ENCODE measurements around the gene LUZP2.
"Not testable (repeated sequence)": the region's sequence is repeated elsewhere in the genome, so short reads cannot be mapped to it uniquely, and the experiment has no call there.

LUZP2 gene

GRCh38 chr11:24932110-24933000, 435.5 kb downstream of the LUZP2 start:
- no peak for DNase-seq

- DNase-seq: no peak
These were observed 438.0 kb downstream of the LUZP2 start for GRCh38 chr11:24934733-24935439.

GRCh38 chr11:24944891-24945290, 448.0 kb downstream of the LUZP2 start:
- no peak for DNase-seq

GRCh38 chr11:24949406-24949805, 452.6 kb downstream of the LUZP2 start:
- no peak for DNase-seq

- no peak for DNase-seq
These were observed 467.0 kb downstream of the LUZP2 start for GRCh38 chr11:24963852-24964251.

- no peak for DNase-seq
These were observed 468.9 kb downstream of the LUZP2 start for GRCh38 chr11:24965748-24966147.

- not testable (repeated sequence) for DNase-seq
These were observed 497.1 kb downstream of the LUZP2 start for GRCh38 chr11:24993903-24994302.

- DNase-seq: not testable (repeated sequence)
These were observed 503.1 kb downstream of the LUZP2 start for GRCh38 chr11:24999929-25000328.

GRCh38 chr11:25037431-25037830, 540.6 kb downstream of the LUZP2 start:
- DNase-seq: no peak

GRCh38 chr11:25038131-25038530, 541.3 kb downstream of the LUZP2 start:
- no peak for DNase-seq

- no peak for DNase-seq
These were observed 542.3 kb downstream of the LUZP2 start for GRCh38 chr11:25039165-25039564.

- DNase-seq: no peak
These were observed 551.8 kb downstream of the LUZP2 start for GRCh38 chr11:25048632-25049031.

- no peak for DNase-seq
These were observed 556.0 kb downstream of the LUZP2 start for GRCh38 chr11:25052844-25053243.

- DNase-seq: no peak
These were observed 561.0 kb downstream of the LUZP2 start for GRCh38 chr11:25057861-25058260.

- no peak for DNase-seq
These were observed 568.9 kb downstream of the LUZP2 start for GRCh38 chr11:25065746-25066145.

- DNase-seq: no peak
These were observed 569.9 kb downstream of the LUZP2 start for GRCh38 chr11:25066706-25067105.

GRCh38 chr11:25068451-25068850, 571.6 kb downstream of the LUZP2 start:
- no peak for DNase-seq

GRCh38 chr11:25094085-25094802, 597.4 kb downstream of the LUZP2 start:
- DNase-seq: no peak

- no peak for DNase-seq
These were observed 622.6 kb downstream of the LUZP2 start for GRCh38 chr11:25119416-25119815.

Measured in T-helper 9 cell (primary cell).